HG02981 (cell line): ENCODE results near the gene KRTAP11-1.

Experiments
- ATAC-seq: cut with Tn5 transposase; IDR thresholded peaks from one replicate; pipeline ENCODE4 v1.9.1; 2021; ENCODE audit warnings: mild to moderate bottlenecking, moderate library complexity; ENCODE audit not compliant: unreplicated experiment

The KRTAP11-1 gene

GRCh38 chr21:30881480-30881879 lies at the start of gene KRTAP11-1:
Gene KRTAP11-1 (minus strand): TSS chr21:30881580. CDS start chr21:30881524, 56 bp downstream.
- no peak for ATAC-seq

- no peak for ATAC-seq
Observed at GRCh38 chr21:30924146-30924700, 42.8 kb upstream of the KRTAP11-1 start.

- ATAC-seq: no peak
Observed at GRCh38 chr21:30921129-30921528, 39.7 kb upstream of the KRTAP11-1 start.

- no peak for ATAC-seq
Observed at GRCh38 chr21:30917557-30917956, 36.2 kb upstream of the KRTAP11-1 start.

- ATAC-seq: no peak
Observed at GRCh38 chr21:30900881-30901280, 19.5 kb upstream of the KRTAP11-1 start.

GRCh38 chr21:30882866-30883597 lies 1.7 kb upstream of the KRTAP11-1 start:
- ATAC-seq: no peak

- ATAC-seq: no peak
Observed at GRCh38 chr21:30880914-30881313, 466 bp downstream of the KRTAP11-1 start.

GRCh38 chr21:30874526-30874925 lies 6.9 kb downstream of the KRTAP11-1 start:
- ATAC-seq: no peak

- ATAC-seq: no peak
Observed at GRCh38 chr21:30847627-30848500, 33.5 kb downstream of the KRTAP11-1 start.

GRCh38 chr21:30842990-30843389 lies 38.4 kb downstream of the KRTAP11-1 start:
- no peak for ATAC-seq

- no peak for ATAC-seq
Observed at GRCh38 chr21:30839304-30839703, 42.1 kb downstream of the KRTAP11-1 start.

GRCh38 chr21:30838536-30838935 lies 42.8 kb downstream of the KRTAP11-1 start:
- ATAC-seq: no peak

GRCh38 chr21:30831194-30831765 lies 50.1 kb downstream of the KRTAP11-1 start:
- ATAC-seq: no peak
